Progenitor cell of endocrine pancreas (in vitro differentiated cells): Measurements from ENCODE around the gene FITM2. TPM values are rescaled to one million over a fixed set of nuclear protein-coding genes. Genes with fewer than 3 reads are reported as not detected.
"Not testable (repeated sequence)": the region's sequence is repeated elsewhere in the genome, so short reads cannot be mapped to it uniquely, and the experiment has no call there.

Experiments
- DNase-seq: peaks from one replicate; pipeline ENCODE4 v3.0.0; 2021; ENCODE audit warnings: low spot score; ENCODE audit not compliant: unreplicated experiment
- H3K27ac Mint-ChIP-seq: 2 replicates; pipeline ENCODE4 v1.8.0; 2021; ENCODE audit warnings: mild to moderate bottlenecking, moderate library complexity, mixed read lengths
- H3K27me3 Mint-ChIP-seq: 2 replicates; pipeline ENCODE4 v1.8.0; 2021; ENCODE audit warnings: mixed read lengths
- H3K36me3 Mint-ChIP-seq: 2 replicates; pipeline ENCODE4 v1.8.0; 2022; ENCODE audit warnings: mixed read lengths; ENCODE audit not compliant: insufficient read depth
- H3K4me1 Mint-ChIP-seq: 2 replicates; pipeline ENCODE4 v1.8.0; 2021; ENCODE audit warnings: low read depth, mixed read lengths
- H3K4me3 Mint-ChIP-seq: 2 replicates; pipeline ENCODE4 v1.8.0; 2021; ENCODE audit warnings: low read depth, mild to moderate bottlenecking, moderate library complexity, mixed read lengths
- H3K9me3 Mint-ChIP-seq: 2 replicates; pipeline ENCODE4 v1.8.0; 2021; ENCODE audit warnings: low read depth, mixed read lengths
- CTCF ChIP-seq: fragments of 200-600 bp; sonication (generic); IDR thresholded peaks from one replicate; pipeline ENCODE4 v1.5.0; 2021; ENCODE audit warnings: antibody characterized with exemption, mild to moderate bottlenecking; ENCODE audit not compliant: unreplicated experiment
- total RNA-seq: library from RNA; stranded (reverse); gene quantifications from 2 replicates; pipeline ENCODE4 v1.2.1, GENCODE V29; 2021

Gene FITM2
- total RNA-seq, 1 donor from 2014 or later: 4.3 TPM

- no peak for DNase-seq
- no peak for TF ChIP-seq CTCF
- Mint-ChIP-seq H3K27me3 (peaks cover 5% of the 10 kb centered on the region), H3K9me3 (no peaks in the 10 kb centered on the region), H3K36me3 (no peaks in the 10 kb centered on the region), H3K4me3 (no peak overlapping the region), H3K27ac (no peak overlapping the region), H3K4me1 (peaks cover 10% of the 10 kb centered on the region)
Observed at GRCh38 chr20:44334306-44334705, 23.3 kb upstream of the FITM2 start.

DNA sequence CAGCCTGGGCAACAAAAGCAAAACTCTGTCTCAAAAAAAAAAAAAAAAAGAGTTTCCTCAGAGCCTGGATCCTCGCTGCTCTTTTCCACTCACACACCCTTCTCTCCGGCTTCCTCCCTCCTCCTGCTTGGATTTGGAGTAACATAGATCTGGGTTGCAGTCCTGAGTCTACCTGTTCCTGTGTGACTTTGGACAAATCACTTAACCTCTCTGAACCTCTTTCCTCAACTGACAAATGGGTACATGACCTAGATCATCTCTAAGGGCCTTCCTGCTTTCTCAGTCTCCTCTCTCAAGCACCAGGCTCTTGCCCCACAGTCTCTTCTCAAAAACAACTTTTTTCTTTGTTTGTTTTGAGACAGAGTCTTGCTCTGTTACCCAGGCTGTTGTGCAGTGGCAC lies 20.2 kb upstream of the FITM2 start:
- H3K4me1 Mint-ChIP-seq: peaks cover under 1% of the 10 kb centered on the region
- no peak for TF ChIP-seq CTCF
- peaks cover 4% of the 10 kb centered on the region for H3K27me3 Mint-ChIP-seq
- no peak overlapping the region for H3K27ac Mint-ChIP-seq
- no peaks in the 10 kb centered on the region for H3K9me3 Mint-ChIP-seq
- no peaks in the 10 kb centered on the region for H3K36me3 Mint-ChIP-seq
- H3K4me3 Mint-ChIP-seq: no peak overlapping the region
- DNase-seq: no peak

DNA sequence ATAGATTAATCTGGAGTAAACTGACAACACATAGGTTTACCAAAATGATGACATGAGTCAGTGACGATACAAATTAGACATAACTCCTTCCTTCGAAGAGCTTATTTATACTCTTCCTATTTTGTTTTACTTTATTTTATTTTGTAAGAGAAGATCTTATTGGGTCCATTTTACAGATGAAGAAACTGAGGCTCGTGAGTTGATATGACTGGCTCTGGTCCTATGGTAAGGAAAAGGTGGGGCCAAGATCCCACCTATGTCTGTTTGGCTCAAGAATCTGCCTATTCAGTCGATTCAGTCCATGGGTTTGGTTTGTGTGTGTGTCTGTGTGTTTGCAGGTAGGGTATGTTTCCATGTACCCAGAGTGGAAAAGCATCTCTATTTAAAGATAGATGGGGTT lies 17.4 kb upstream of the FITM2 start:
- Mint-ChIP-seq H3K27ac (peak overlapping the region; percentile 1), H3K27me3 (peaks cover 3% of the 10 kb centered on the region), H3K9me3 (no peaks in the 10 kb centered on the region), H3K4me1 (no peaks in the 10 kb centered on the region), H3K36me3 (no peaks in the 10 kb centered on the region), H3K4me3 (no peak overlapping the region)
- TF ChIP-seq CTCF: no peak
- DNase-seq: no peak

DNA sequence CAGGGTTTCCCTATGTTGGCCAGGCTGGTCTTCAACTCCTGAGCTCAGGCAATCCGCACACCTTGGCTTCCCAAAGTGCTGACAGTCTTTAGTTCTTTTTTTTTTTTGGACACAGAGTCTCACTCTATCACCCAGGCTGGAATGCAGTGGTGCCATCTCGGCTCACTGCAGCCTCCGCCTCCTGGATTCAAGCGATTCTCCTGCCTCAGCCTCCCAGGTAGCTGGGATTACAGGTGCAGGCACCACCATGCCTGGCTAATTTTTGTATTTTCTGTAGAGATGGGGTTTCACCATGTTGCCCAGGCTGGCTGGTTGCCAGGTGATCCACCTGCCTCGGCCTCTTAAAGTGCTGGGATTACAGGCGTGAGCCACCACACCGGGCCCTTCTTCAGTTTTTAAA lies 16.7 kb upstream of the FITM2 start:
- DNase-seq, H3K36me3 Mint-ChIP-seq, H3K4me1 Mint-ChIP-seq, H3K9me3 Mint-ChIP-seq, H3K27me3 Mint-ChIP-seq, H3K27ac Mint-ChIP-seq, H3K4me3 Mint-ChIP-seq: not testable (repeated sequence)

GRCh38 chr20:44326391-44327159 lies 15.6 kb upstream of the FITM2 start:
- no peak overlapping the region for H3K27ac Mint-ChIP-seq
- H3K9me3 Mint-ChIP-seq: no peaks in the 10 kb centered on the region
- no peak for DNase-seq
- H3K27me3 Mint-ChIP-seq: peaks cover 3% of the 10 kb centered on the region
- peak; percentile 18 for TF ChIP-seq CTCF
- no peaks in the 10 kb centered on the region for H3K4me1 Mint-ChIP-seq
- H3K36me3 Mint-ChIP-seq: no peaks in the 10 kb centered on the region
- H3K4me3 Mint-ChIP-seq: no peak overlapping the region

GRCh38 chr20:44324343-44324742 lies 13.3 kb upstream of the FITM2 start:
- H3K4me1 Mint-ChIP-seq: no peaks in the 10 kb centered on the region
- H3K27ac Mint-ChIP-seq: no peak overlapping the region
- H3K9me3 Mint-ChIP-seq: no peaks in the 10 kb centered on the region
- H3K36me3 Mint-ChIP-seq: no peaks in the 10 kb centered on the region
- H3K27me3 Mint-ChIP-seq: peaks cover 3% of the 10 kb centered on the region
- DNase-seq: no peak
- H3K4me3 Mint-ChIP-seq: no peak overlapping the region
- TF ChIP-seq CTCF: no peak
